ENCODE results near the gene SH3PXD2A.

DNA sequence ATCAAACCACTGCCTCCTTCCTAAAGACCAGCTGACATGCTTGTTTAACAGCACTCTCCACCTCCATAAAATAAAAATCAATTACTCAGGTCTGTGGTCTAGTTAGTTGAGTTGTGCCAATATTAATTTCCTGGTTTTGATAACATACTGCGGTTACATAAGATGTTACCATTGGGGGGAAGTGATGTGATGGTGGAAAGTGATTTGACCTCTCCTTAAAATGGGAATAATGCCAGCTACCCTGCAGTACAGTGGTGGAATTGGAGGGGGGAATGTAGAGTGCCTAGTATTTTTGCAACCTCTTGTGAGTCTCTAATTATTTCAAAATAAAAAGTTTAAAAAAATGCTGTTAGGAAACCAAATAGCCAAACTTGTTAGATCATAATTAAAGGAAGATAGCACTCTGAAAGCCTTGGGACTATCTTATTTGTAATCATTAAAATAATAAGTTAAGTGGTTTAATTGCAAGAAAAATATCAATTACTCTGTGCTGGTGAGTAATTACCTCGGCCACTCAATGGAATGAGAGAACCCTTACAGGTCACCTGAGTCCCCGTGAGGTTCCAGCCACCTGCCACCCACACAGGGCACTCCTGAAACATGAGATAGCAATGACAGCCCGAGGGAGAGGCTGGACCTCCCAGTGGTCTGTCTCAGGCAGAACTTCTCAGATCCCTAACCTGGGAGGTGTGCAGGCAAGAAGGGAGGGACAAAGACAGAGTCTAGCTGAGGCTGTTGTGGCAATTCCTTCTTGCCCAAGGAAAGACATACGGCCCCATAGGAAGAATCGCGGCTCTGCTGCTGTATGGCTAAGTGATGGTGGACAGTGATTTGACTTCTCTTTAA lies 94.1 kb downstream of the SH3PXD2A start:
- TF ChIP-seq, protein P1, sequence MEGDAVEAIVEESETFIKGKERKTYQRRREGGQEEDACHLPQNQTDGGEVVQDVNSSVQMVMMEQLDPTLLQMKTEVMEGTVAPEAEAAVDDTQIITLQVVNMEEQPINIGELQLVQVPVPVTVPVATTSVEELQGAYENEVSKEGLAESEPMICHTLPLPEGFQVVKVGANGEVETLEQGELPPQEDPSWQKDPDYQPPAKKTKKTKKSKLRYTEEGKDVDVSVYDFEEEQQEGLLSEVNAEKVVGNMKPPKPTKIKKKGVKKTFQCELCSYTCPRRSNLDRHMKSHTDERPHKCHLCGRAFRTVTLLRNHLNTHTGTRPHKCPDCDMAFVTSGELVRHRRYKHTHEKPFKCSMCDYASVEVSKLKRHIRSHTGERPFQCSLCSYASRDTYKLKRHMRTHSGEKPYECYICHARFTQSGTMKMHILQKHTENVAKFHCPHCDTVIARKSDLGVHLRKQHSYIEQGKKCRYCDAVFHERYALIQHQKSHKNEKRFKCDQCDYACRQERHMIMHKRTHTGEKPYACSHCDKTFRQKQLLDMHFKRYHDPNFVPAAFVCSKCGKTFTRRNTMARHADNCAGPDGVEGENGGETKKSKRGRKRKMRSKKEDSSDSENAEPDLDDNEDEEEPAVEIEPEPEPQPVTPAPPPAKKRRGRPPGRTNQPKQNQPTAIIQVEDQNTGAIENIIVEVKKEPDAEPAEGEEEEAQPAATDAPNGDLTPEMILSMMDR (conservative IDR thresholded peaks at IDR 0.05; ENCODE audit: low read depth, low read length): no peak
- no peak for TF ChIP-seq NFE2L2 (IDR thresholded peaks at IDR 0.05; ENCODE audit: low read depth, low read length)
